Neuronal stem cell (in vitro differentiated cells): ENCODE measurements around the gene GART.

Experiments used
- DNase-seq: peaks from one replicate; pipeline ENCODE4 v3.0.0-alpha.2; 2013; ENCODE audit warnings: low spot score
- H2AFZ ChIP-seq: one replicate; pipeline ENCODE4 v1.6.1; 2013; ENCODE audit warnings: mild to moderate bottlenecking, low read length, inconsistent platforms
- H2AK5ac ChIP-seq: 2 replicates; pipeline ENCODE4 v1.6.1; 2013; ENCODE audit warnings: low read depth, mild to moderate bottlenecking, inconsistent platforms, low read length, moderate library complexity, mixed read lengths
- H2BK120ac ChIP-seq: 2 replicates; pipeline ENCODE4 v1.6.1; 2013; ENCODE audit warnings: low read depth, mild to moderate bottlenecking, inconsistent platforms, low read length, moderate library complexity, mixed read lengths
- H2BK12ac ChIP-seq: one replicate; pipeline ENCODE4 v1.6.1; 2013; ENCODE audit warnings: low read length, inconsistent platforms
- H2BK15ac ChIP-seq: 2 replicates; pipeline ENCODE4 v1.6.1; 2013; ENCODE audit warnings: mild to moderate bottlenecking, low read length, inconsistent platforms, mixed read lengths
- H2BK5ac ChIP-seq: one replicate; pipeline ENCODE4 v1.6.1; 2013; ENCODE audit warnings: inconsistent platforms, mild to moderate bottlenecking, low read length, moderate library complexity
- H3K14ac ChIP-seq: one replicate; pipeline ENCODE4 v1.6.1; 2013; ENCODE audit warnings: low read length, inconsistent platforms
- H3K18ac ChIP-seq: 2 replicates; pipeline ENCODE4 v1.6.1; 2013; ENCODE audit warnings: low read length, inconsistent platforms
- H3K23ac ChIP-seq: 2 replicates; pipeline ENCODE4 v1.6.1; 2013; ENCODE audit warnings: low read depth, mild to moderate bottlenecking, mixed read lengths, low read length, inconsistent platforms; ENCODE audit not compliant: poor library complexity
- H3K27ac ChIP-seq: replicated peaks from 3 replicates; pipeline ENCODE4 v1.5.1; 2013; ENCODE audit warnings: low read length, inconsistent platforms
- H3K27me3 ChIP-seq, 3 experiments: 2 replicates each; pipeline ENCODE4 v1.6.1; 2013; ENCODE audit warnings: low read length in 3 of 3, mild to moderate bottlenecking in 2 of 3, inconsistent platforms in 1 of 3, low read depth in 1 of 3, mixed read lengths in 1 of 3, moderate library complexity in 1 of 3; ENCODE audit not compliant: control insufficient read depth in 3 of 3, insufficient read depth in 3 of 3
- H3K36me3 ChIP-seq, 2 donors: replicated peaks in 1 of 2; 2 replicates each; pipeline ENCODE4 v1.6.1; 2013; ENCODE audit warnings: low read length in 2 of 2; ENCODE audit not compliant: control insufficient read depth in 2 of 2, insufficient read depth in 2 of 2
- H3K4ac ChIP-seq: 2 replicates; pipeline ENCODE4 v1.6.1; 2013; ENCODE audit warnings: inconsistent platforms, mild to moderate bottlenecking, low read length, moderate library complexity
- H3K4me1 ChIP-seq, 2 donors: 1 replicate in 1 of 2; 2 replicates in 1 of 2; pipeline ENCODE4 v1.6.1; 2013; ENCODE audit warnings: low read length in 2 of 2, low read depth in 1 of 2; ENCODE audit not compliant: control insufficient read depth in 2 of 2, insufficient read depth in 1 of 2
- H3K4me2 ChIP-seq: one replicate; pipeline ENCODE4 v1.6.1; 2013; ENCODE audit warnings: mild to moderate bottlenecking, low read length, inconsistent platforms; ENCODE audit not compliant: insufficient read depth, poor library complexity, severe bottlenecking
- H3K4me3 ChIP-seq, 2 donors: 2 replicates each; pipeline ENCODE4 v1.5.1; 2013; ENCODE audit warnings: low read length in 2 of 2, mild to moderate bottlenecking in 2 of 2, inconsistent platforms in 1 of 2, moderate library complexity in 1 of 2
- H3K79me1 ChIP-seq: one replicate; pipeline ENCODE4 v1.6.1; 2013; ENCODE audit warnings: low read depth, mild to moderate bottlenecking, inconsistent platforms, low read length, moderate library complexity
- H3K9ac ChIP-seq: one replicate; pipeline ENCODE4 v1.6.1; 2013; ENCODE audit warnings: mild to moderate bottlenecking, low read depth, low read length, inconsistent platforms; ENCODE audit not compliant: poor library complexity
- H3K9me3 ChIP-seq, 2 donors: replicated peaks in 1 of 2; 2 replicates each; pipeline versions ENCODE3 to v1.6.1; 2013; ENCODE audit warnings: low read length in 2 of 2, mild to moderate bottlenecking in 2 of 2, inconsistent platforms in 1 of 2, low read depth in 1 of 2, mixed read lengths in 1 of 2, moderate library complexity in 1 of 2; ENCODE audit not compliant: control insufficient read depth in 2 of 2, insufficient read depth in 1 of 2
- H4K8ac ChIP-seq: one replicate; pipeline ENCODE4 v1.6.1; 2013; ENCODE audit warnings: low read depth, mild to moderate bottlenecking, inconsistent platforms, low read length, moderate library complexity
- H4K91ac ChIP-seq: one replicate; pipeline ENCODE4 v1.6.1; 2013; ENCODE audit warnings: low read length, low read depth, mild to moderate bottlenecking, inconsistent platforms; ENCODE audit not compliant: poor library complexity
- WGBS, 2 donors: extraction: QIAGEN DNeasy Blood & Tissue Kit; methylation state at CpG; one replicate each; pipeline ENCODE4 v1.1.7; 2013; ENCODE audit warnings: missing lambda C conversion rate in 2 of 2, mixed read lengths in 1 of 2; ENCODE audit not compliant: insufficient read length in 2 of 2, insufficient replicate concordance in 1 of 2; ENCODE audit errors: extremely low coverage in 2 of 2; 5-methylcytosine and 5-hydroxymethylcytosine counted together

Gene GART

GRCh38 chr21:33567914-33568313 is 26.0 kb upstream of the GART start:
- Histone ChIP-seq H3K36me3 (peaks cover 15 to 100% of the 10 kb centered on the region in 2 donors), H3K4me3 (no peak overlapping the region), H3K23ac (no peak overlapping the region), H4K91ac (no peak overlapping the region), H3K79me1 (peaks cover 3% of the 10 kb centered on the region), H2AFZ (no peak overlapping the region), H3K18ac (no peak overlapping the region), H3K14ac (no peak overlapping the region), H2BK120ac (no peak overlapping the region), H3K27me3 (no peaks in the 10 kb centered on the region), H2BK12ac (no peak overlapping the region), H2AK5ac (no peak overlapping the region), H4K8ac (no peak overlapping the region), H3K4me1 (no peaks in the 10 kb centered on the region), H3K9ac (no peak overlapping the region), H3K4ac (no peak overlapping the region), H3K27ac (no peak overlapping the region), H3K9me3 (no peaks in the 10 kb centered on the region), H2BK15ac (no peak overlapping the region), H3K4me2 (no peak overlapping the region), H2BK5ac (no peak overlapping the region)
- DNase-seq: no peak
- no CpG with 5 or more reads among the region's 6 CpGs for WGBS, 2 donors

- Histone ChIP-seq H3K18ac (no peak overlapping the region), H2BK120ac (no peak overlapping the region), H2BK15ac (no peak overlapping the region), H3K27ac (no peak overlapping the region), H2AK5ac (no peak overlapping the region), H3K4me3 (no peak overlapping the region), H3K14ac (no peak overlapping the region), H2BK5ac (no peak overlapping the region), H3K23ac (no peak overlapping the region), H2BK12ac (no peak overlapping the region), H4K91ac (no peak overlapping the region), H3K9me3 (no peaks in the 10 kb centered on the region), H4K8ac (no peak overlapping the region), H3K27me3 (no peaks in the 10 kb centered on the region), H3K4me2 (no peak overlapping the region), H3K4me1 (no peaks in the 10 kb centered on the region), H3K36me3 (peaks cover 12 to 100% of the 10 kb centered on the region in 2 donors), H3K79me1 (peaks cover 3% of the 10 kb centered on the region), H3K4ac (no peak overlapping the region), H2AFZ (no peak overlapping the region), H3K9ac (no peak overlapping the region)
- DNase-seq: no peak
- WGBS, 2 donors: no CpG with 5 or more reads among the region's 2 CpGs
These were observed 24.6 kb upstream of the GART start for GRCh38 chr21:33566514-33566913.

GRCh38 chr21:33562389-33562788 is 20.5 kb upstream of the GART start:
- Histone ChIP-seq H4K91ac (no peak overlapping the region), H3K18ac (no peak overlapping the region), H2BK15ac (no peak overlapping the region), H3K14ac (no peak overlapping the region), H3K9ac (no peak overlapping the region), H2BK120ac (no peak overlapping the region), H3K36me3 (peaks cover 25 to 100% of the 10 kb centered on the region in 2 donors), H2BK5ac (no peak overlapping the region), H3K4me1 (no peaks in the 10 kb centered on the region), H4K8ac (no peak overlapping the region), H3K4me2 (no peak overlapping the region), H3K9me3 (peaks cover 0 to 4% of the 10 kb centered on the region in 2 donors), H3K4me3 (no peak overlapping the region), H2AK5ac (no peak overlapping the region), H3K27ac (no peak overlapping the region), H3K27me3 (no peaks in the 10 kb centered on the region), H2AFZ (no peak overlapping the region), H3K4ac (no peak overlapping the region), H2BK12ac (no peak overlapping the region), H3K79me1 (peaks cover 2% of the 10 kb centered on the region), H3K23ac (no peak overlapping the region)
- no CpG with 5 or more reads among the region's 2 CpGs for WGBS, 2 donors
- no peak for DNase-seq

- H2BK120ac ChIP-seq: no peak overlapping the region
- H3K18ac ChIP-seq: no peak overlapping the region
- H2AK5ac ChIP-seq: no peak overlapping the region
- peaks cover 0 to 4% of the 10 kb centered on the region in 2 donors for H3K9me3 ChIP-seq
- DNase-seq: no peak
- peaks cover 2% of the 10 kb centered on the region for H3K79me1 ChIP-seq
- H2BK12ac ChIP-seq: no peak overlapping the region
- no peak overlapping the region for H3K23ac ChIP-seq
- no peaks in the 10 kb centered on the region for H3K27me3 ChIP-seq
- no peak overlapping the region for H3K14ac ChIP-seq
- no peak overlapping the region for H3K4me2 ChIP-seq
- H4K91ac ChIP-seq: no peak overlapping the region
- H2BK15ac ChIP-seq: no peak overlapping the region
- no peak overlapping the region for H2AFZ ChIP-seq
- no CpG with 5 or more reads among the region's 2 CpGs for WGBS, 2 donors
- H3K4ac ChIP-seq: no peak overlapping the region
- no peak overlapping the region for H3K27ac ChIP-seq
- H3K36me3 ChIP-seq: peaks cover 29 to 99% of the 10 kb centered on the region in 2 donors
- no peak overlapping the region for H2BK5ac ChIP-seq
- no peaks in the 10 kb centered on the region for H3K4me1 ChIP-seq
- no peak overlapping the region for H3K4me3 ChIP-seq
- H4K8ac ChIP-seq: no peak overlapping the region
- H3K9ac ChIP-seq: no peak overlapping the region
These were observed 19.5 kb upstream of the GART start for GRCh38 chr21:33561373-33561772.
